GM12892 (cell line): ENCODE measurements around the gene KYAT1.

Experiments
- POLR2A ChIP-seq: IDR thresholded peaks from 2 replicates; pipeline ENCODE4 v1.6.1; 2011; ENCODE audit warnings: low read depth, low read length, control low read depth
- POLR2AphosphoS5 ChIP-seq: IDR thresholded peaks from 2 replicates; pipeline ENCODE4 v1.6.1; 2011; ENCODE audit warnings: low read depth, low read length, control low read depth
- TAF1 ChIP-seq: IDR thresholded peaks from 2 replicates; pipeline ENCODE4 v1.6.1; 2011; ENCODE audit warnings: low read depth, mild to moderate bottlenecking, control low read depth, low read length, borderline replicate concordance

DNA sequence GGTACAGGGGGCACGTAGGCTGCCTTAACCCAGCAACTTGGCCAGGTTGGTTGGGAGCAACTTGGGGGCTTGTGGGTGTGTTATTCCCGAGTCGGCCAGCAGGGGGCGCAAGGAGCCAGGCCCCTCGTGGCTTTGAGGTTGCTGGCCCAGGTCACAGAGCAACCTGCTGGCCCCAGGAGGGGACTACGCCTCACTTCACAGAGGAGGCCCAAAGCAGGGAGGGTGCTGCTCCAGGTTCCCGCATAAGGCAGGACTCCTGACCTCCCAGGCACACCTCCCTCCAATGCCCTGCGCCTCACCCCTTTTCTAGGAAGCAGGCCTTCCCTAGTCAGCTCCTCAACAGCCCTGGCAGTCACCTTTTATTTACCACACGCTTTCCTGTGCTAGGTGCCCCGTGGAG, 18.1 kb downstream of the KYAT1 start:
- TF ChIP-seq POLR2AphosphoS5: no peak
- TF ChIP-seq POLR2A: no peak
- no peak for TF ChIP-seq TAF1
